Hepatocyte (in vitro differentiated cells): ENCODE results near the gene CCNK. TPM values are rescaled to one million over a fixed set of nuclear protein-coding genes. Genes with fewer than 3 reads are reported as not detected.

Experiments used
- DNase-seq: peaks from one replicate; pipeline ENCODE4 v3.0.0-alpha.2; 2016; ENCODE audit warnings: low spot score
- H2AFZ ChIP-seq: fragments of 200-600 bp; sonication (generic); 2 replicates; pipeline ENCODE4 v1.6.0; 2016; ENCODE audit warnings: antibody characterized with exemption, mild to moderate bottlenecking
- H3K27ac ChIP-seq: fragments of 200-600 bp; sonication (generic); 2 replicates; pipeline ENCODE4 v1.5.1; 2016; ENCODE audit warnings: mild to moderate bottlenecking
- H3K27me3 ChIP-seq: fragments of 200-600 bp; sonication (generic); 2 replicates; pipeline ENCODE4 v1.6.1; 2016
- H3K36me3 ChIP-seq: fragments of 200-600 bp; sonication (generic); replicated peaks from 2 replicates; pipeline ENCODE4 v1.5.1; 2016; ENCODE audit warnings: low read depth; ENCODE audit not compliant: insufficient read depth
- H3K4me1 ChIP-seq: fragments of 200-600 bp; sonication (generic); 2 replicates; pipeline ENCODE4 v1.5.1; 2016; ENCODE audit warnings: mild to moderate bottlenecking, moderate library complexity; ENCODE audit not compliant: insufficient read depth
- H3K4me2 ChIP-seq: fragments of 200-600 bp; sonication (generic); 2 replicates; pipeline ENCODE4 v1.6.0; 2016
- H3K4me3 ChIP-seq: fragments of 200-600 bp; sonication (generic); 2 replicates; pipeline ENCODE4 v1.5.1; 2016; ENCODE audit warnings: mild to moderate bottlenecking
- H3K79me2 ChIP-seq: fragments of 200-600 bp; sonication (generic); 2 replicates; pipeline ENCODE4 v1.6.0; 2017; ENCODE audit warnings: mild to moderate bottlenecking
- H3K9me2 ChIP-seq: fragments of 200-600 bp; sonication (generic); replicated peaks from 2 replicates; pipeline ENCODE4 v1.6.0; 2017; ENCODE audit warnings: mild to moderate bottlenecking; ENCODE audit not compliant: insufficient read depth
- H3K9me3 ChIP-seq: fragments of 200-600 bp; sonication (generic); 2 replicates; pipeline ENCODE4 v1.5.1; 2016; ENCODE audit warnings: low read depth, mild to moderate bottlenecking
- H4K20me1 ChIP-seq: fragments of 200-600 bp; sonication (generic); 2 replicates; pipeline ENCODE4 v1.6.0; 2016; ENCODE audit warnings: mild to moderate bottlenecking; ENCODE audit not compliant: insufficient read depth, poor library complexity, severe bottlenecking
- EZH2 ChIP-seq: fragments of 200-600 bp; sonication (generic); IDR thresholded peaks from 2 replicates; pipeline ENCODE4 v1.6.1; 2016; ENCODE audit warnings: antibody characterized with exemption, mild to moderate bottlenecking, borderline replicate concordance
- EZH2phosphoT487 ChIP-seq: fragments of 200-600 bp; sonication (generic); IDR thresholded peaks from one replicate; pipeline ENCODE4 v1.6.1; 2018; ENCODE audit warnings: antibody characterized with exemption, mild to moderate bottlenecking, low read depth, moderate library complexity; ENCODE audit not compliant: unreplicated experiment, severe bottlenecking
- WGBS: methylation state at CpG from one replicate; pipeline ENCODE4 v1.1.6; 2016; ENCODE audit warnings: low lambda C conversion rate; ENCODE audit errors: missing lambda C conversion rate; 5-methylcytosine and 5-hydroxymethylcytosine counted together
- polyA plus RNA-seq: library from polyadenylated mRNA; unstranded; fragments of >200 nt; fragmentation: Nextera tagmentation; extraction: Ambion mirVana; gene quantifications from 2 replicates; pipeline ENCODE4 v1.2.1, GENCODE V29; 2016
- total RNA-seq: library from RNA; depleted of rRNA; stranded (reverse); fragments of >200 nt; gene quantifications from 2 replicates; pipeline ENCODE4 v1.2.3, GENCODE V29; 2014
- TF ChIP-seq, protein P1 (sequence below): fragments of 200-600 bp; sonication (generic); IDR thresholded peaks from 2 replicates; pipeline ENCODE4 v1.5.1; 2016; ENCODE audit warnings: antibody characterized with exemption, mild to moderate bottlenecking; ENCODE audit not compliant: poor library complexity

Gene CCNK
- total and polyA plus RNA-seq, 2 experiments from 2014 or later: 11.1 to 15.6 TPM

GRCh38 chr14:99507860-99508640 is 26.8 kb downstream of the CCNK start:
- Histone ChIP-seq H2AFZ (no peak overlapping the region), H3K27me3 (no peaks in the 10 kb centered on the region), H3K4me2 (no peak overlapping the region), H3K27ac (no peak overlapping the region), H3K4me1 (no peaks in the 10 kb centered on the region), H3K79me2 (no peaks in the 10 kb centered on the region), H3K9me3 (no peaks in the 10 kb centered on the region), H3K4me3 (no peak overlapping the region), H3K36me3 (no peaks in the 10 kb centered on the region), H3K9me2 (no peaks in the 10 kb centered on the region), H4K20me1 (no peaks in the 10 kb centered on the region)
- TF ChIP-seq EZH2phosphoT487 (no peak), EZH2 (no peak)
- TF ChIP-seq, protein P1, sequence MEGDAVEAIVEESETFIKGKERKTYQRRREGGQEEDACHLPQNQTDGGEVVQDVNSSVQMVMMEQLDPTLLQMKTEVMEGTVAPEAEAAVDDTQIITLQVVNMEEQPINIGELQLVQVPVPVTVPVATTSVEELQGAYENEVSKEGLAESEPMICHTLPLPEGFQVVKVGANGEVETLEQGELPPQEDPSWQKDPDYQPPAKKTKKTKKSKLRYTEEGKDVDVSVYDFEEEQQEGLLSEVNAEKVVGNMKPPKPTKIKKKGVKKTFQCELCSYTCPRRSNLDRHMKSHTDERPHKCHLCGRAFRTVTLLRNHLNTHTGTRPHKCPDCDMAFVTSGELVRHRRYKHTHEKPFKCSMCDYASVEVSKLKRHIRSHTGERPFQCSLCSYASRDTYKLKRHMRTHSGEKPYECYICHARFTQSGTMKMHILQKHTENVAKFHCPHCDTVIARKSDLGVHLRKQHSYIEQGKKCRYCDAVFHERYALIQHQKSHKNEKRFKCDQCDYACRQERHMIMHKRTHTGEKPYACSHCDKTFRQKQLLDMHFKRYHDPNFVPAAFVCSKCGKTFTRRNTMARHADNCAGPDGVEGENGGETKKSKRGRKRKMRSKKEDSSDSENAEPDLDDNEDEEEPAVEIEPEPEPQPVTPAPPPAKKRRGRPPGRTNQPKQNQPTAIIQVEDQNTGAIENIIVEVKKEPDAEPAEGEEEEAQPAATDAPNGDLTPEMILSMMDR: no peak
- DNase-seq: no peak
- 95% methylated on average over 13 of the region's 13 CpGs for WGBS

DNA sequence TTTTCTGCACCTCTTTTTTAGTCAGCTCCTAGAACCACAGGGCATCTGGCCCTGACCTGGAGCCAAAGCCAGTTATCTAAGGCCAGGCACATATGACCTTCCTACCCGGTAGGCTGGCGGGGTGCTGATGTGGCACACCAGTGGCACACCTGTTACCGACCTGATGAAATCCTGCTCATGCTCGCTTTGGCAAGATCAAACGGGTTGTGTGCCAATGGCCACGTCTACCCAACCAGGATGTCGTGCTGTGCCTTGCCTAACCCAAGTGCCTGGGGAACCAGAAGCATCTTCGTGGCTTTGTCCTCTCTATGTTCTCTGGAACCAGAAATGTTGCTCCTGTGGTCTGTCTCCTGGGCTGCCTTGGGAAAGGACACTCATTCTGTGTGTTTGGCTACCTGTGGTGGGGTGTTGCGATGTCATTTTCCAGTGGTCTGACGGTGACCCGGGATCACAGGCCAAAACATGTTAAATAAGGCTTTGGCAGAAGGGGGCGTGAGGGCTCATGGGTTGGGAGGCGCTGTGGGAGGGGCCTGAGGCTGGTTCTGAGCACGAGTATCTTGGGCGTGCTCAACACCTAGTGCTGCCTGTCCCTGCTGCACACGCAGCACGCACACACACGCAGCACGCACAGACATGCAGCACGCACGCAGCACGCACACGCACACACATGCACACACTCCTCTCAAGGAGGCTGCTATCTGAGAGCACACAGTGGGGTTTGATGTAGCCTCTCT is 27.9 kb downstream of the CCNK start:
- Histone ChIP-seq H3K4me1 (no peaks in the 10 kb centered on the region), H4K20me1 (no peaks in the 10 kb centered on the region), H3K9me2 (no peaks in the 10 kb centered on the region), H3K27me3 (no peaks in the 10 kb centered on the region), H3K9me3 (no peaks in the 10 kb centered on the region), H3K36me3 (no peaks in the 10 kb centered on the region), H2AFZ (no peak overlapping the region), H3K4me2 (no peak overlapping the region), H3K79me2 (no peaks in the 10 kb centered on the region), H3K27ac (no peak overlapping the region), H3K4me3 (no peak overlapping the region)
- peak; percentile 8 for DNase-seq
- TF ChIP-seq EZH2phosphoT487 (no peak), EZH2 (no peak)
- TF ChIP-seq, protein P1: no peak
- 87% methylated on average over 23 of the region's 23 CpGs for WGBS

DNA sequence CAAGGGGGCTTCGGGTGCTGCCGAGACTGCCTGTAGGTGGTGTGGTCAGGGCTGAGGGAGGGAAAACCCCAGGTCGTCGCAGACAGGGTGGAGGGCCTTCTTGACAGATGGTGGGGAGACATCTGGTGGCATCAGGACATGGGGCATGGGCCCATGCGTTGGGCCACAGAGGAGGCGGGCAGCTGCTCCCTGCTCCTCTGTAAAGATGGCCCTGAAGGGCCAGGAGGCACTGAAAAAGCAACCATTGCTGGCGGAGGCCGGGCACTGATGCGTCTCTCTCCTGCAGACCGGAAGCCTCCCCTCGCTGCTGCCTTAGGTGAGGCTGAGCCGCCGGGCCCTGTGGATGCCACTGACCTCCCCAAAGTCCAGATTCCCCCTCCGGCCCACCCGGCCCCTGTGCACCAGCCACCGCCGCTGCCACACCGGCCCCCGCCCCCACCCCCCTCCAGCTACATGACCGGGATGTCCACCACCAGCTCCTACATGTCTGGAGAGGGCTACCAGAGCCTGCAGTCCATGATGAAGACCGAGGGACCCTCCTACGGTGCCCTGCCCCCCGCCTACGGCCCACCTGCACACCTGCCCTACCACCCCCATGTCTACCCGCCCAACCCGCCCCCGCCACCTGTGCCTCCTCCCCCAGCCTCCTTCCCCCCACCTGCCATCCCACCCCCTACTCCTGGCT is 28.8 kb downstream of the CCNK start:
- WGBS: 95% methylated on average over 6 of the region's 27 CpGs
- no peaks in the 10 kb centered on the region for H3K36me3 ChIP-seq
- no peak overlapping the region for H3K4me3 ChIP-seq

More for the DNA sequence above, 28.8 kb downstream of the CCNK start:
- H3K9me3 ChIP-seq: no peaks in the 10 kb centered on the region
- H3K79me2 ChIP-seq: no peaks in the 10 kb centered on the region
- no peak for TF ChIP-seq EZH2phosphoT487
- TF ChIP-seq, protein P1: no peak
- TF ChIP-seq EZH2: no peak
- H3K27me3 ChIP-seq: no peaks in the 10 kb centered on the region
- no peak overlapping the region for H3K27ac ChIP-seq
- H2AFZ ChIP-seq: no peak overlapping the region
- H3K9me2 ChIP-seq: no peaks in the 10 kb centered on the region
- no peaks in the 10 kb centered on the region for H3K4me1 ChIP-seq
- no peak overlapping the region for H3K4me2 ChIP-seq
- DNase-seq: peak; percentile 6
- H4K20me1 ChIP-seq: no peaks in the 10 kb centered on the region
